ENCODE results near the gene GPR176.

The GPR176 gene

GRCh38 chr15:39888809-39889208 lies 31.3 kb downstream of the GPR176 start:
- no peak for DNase-seq

- DNase-seq: no peak
Observed at GRCh38 chr15:39888243-39888642, 31.8 kb downstream of the GPR176 start.

GRCh38 chr15:39887832-39888231 lies 32.2 kb downstream of the GPR176 start:
- no peak for DNase-seq

GRCh38 chr15:39887211-39887610 lies 32.9 kb downstream of the GPR176 start:
- DNase-seq: no peak

- DNase-seq: no peak
Observed at GRCh38 chr15:39886418-39886817, 33.6 kb downstream of the GPR176 start.

GRCh38 chr15:39885099-39885777 lies 34.8 kb downstream of the GPR176 start:
- DNase-seq: no peak

- DNase-seq: no peak
Observed at GRCh38 chr15:39884351-39884750, 35.7 kb downstream of the GPR176 start.

GRCh38 chr15:39882602-39883001 lies 37.5 kb downstream of the GPR176 start:
- DNase-seq: no peak

- DNase-seq: no peak
Observed at GRCh38 chr15:39881790-39882189, 38.3 kb downstream of the GPR176 start.

- DNase-seq: no peak
Observed at GRCh38 chr15:39880718-39881387, 39.2 kb downstream of the GPR176 start.

GRCh38 chr15:39878406-39878785 lies 41.7 kb downstream of the GPR176 start:
- no peak for DNase-seq

GRCh38 chr15:39874890-39875549 lies 45.0 kb downstream of the GPR176 start:
- no peak for DNase-seq

- no peak for DNase-seq
Observed at GRCh38 chr15:39873978-39874377, 46.1 kb downstream of the GPR176 start.

GRCh38 chr15:39870537-39870936 lies 49.5 kb downstream of the GPR176 start:
- DNase-seq: no peak

GRCh38 chr15:39869858-39870515 lies 50.1 kb downstream of the GPR176 start:
- no peak for DNase-seq

GRCh38 chr15:39869254-39869653 lies 50.8 kb downstream of the GPR176 start:
- DNase-seq: no peak

GRCh38 chr15:39868396-39868795 lies 51.7 kb downstream of the GPR176 start:
- no peak for DNase-seq

- no peak for DNase-seq
Observed at GRCh38 chr15:39864116-39864515, 56.0 kb downstream of the GPR176 start.

GRCh38 chr15:39860871-39861270 lies 59.2 kb downstream of the GPR176 start:
- DNase-seq: no peak

GRCh38 chr15:39860200-39860599 lies 59.9 kb downstream of the GPR176 start:
- no peak for DNase-seq

- DNase-seq: no peak
Observed at GRCh38 chr15:39859636-39860035, 60.4 kb downstream of the GPR176 start.

- no peak for DNase-seq
Observed at GRCh38 chr15:39857132-39857531, 62.9 kb downstream of the GPR176 start.

- DNase-seq: no peak
Observed at GRCh38 chr15:39856357-39856756, 63.7 kb downstream of the GPR176 start.

- no peak for DNase-seq
Observed at GRCh38 chr15:39855400-39855799, 64.7 kb downstream of the GPR176 start.
